Measurements from ENCODE around the gene ANKRD62.

GRCh38 chr18:12113999-12114646 lies 20.5 kb downstream of the ANKRD62 start:
- TF ChIP-seq CTCF (IDR thresholded peaks at IDR 0.05) (no peak), POLR2A (IDR thresholded peaks at IDR 0.05) (no peak)

Data from suprapubic skin (tissue), 3 donors.